RWPE2 (cell line): ENCODE data around the gene RPGR.
A peak's percentile ranks its signal among the peaks of the same experiment; 100 is the strongest.

Experiments
- ATAC-seq: fragments of 200-7000 bp; cut with Tn5 transposase; 3 replicates; pipeline ENCODE4 v1.9.1; 2021; ENCODE audit warnings: low read depth
- DNase-seq: peaks from one replicate; pipeline ENCODE4 v3.0.0-alpha.2; 2020; ENCODE audit warnings: low spot score
- H3K27ac ChIP-seq: fragments of 450-650 bp; 2 replicates; pipeline ENCODE4 v1.5.1; 2017; ENCODE audit warnings: mild to moderate bottlenecking; ENCODE audit not compliant: poor library complexity, severe bottlenecking
- H3K27me3 ChIP-seq: fragments of 250-450 bp; sonication (Bioruptor Pico); 2 replicates; pipeline ENCODE4 v1.5.1; 2021; ENCODE audit warnings: mild to moderate bottlenecking, moderate library complexity; ENCODE audit not compliant: insufficient read depth, poor library complexity, severe bottlenecking
- H3K36me3 ChIP-seq: fragments of 250-450 bp; sonication (Bioruptor Pico); 2 replicates; pipeline ENCODE4 v1.5.1; 2020; ENCODE audit warnings: low read depth, mild to moderate bottlenecking, moderate library complexity
- H3K4me1 ChIP-seq: fragments of 250-450 bp; sonication (Bioruptor Pico); 2 replicates; pipeline ENCODE4 v1.5.1; 2021; ENCODE audit warnings: mild to moderate bottlenecking, moderate library complexity; ENCODE audit not compliant: insufficient read depth, poor library complexity, severe bottlenecking
- H3K4me3 ChIP-seq: fragments of 250-450 bp; sonication (Bioruptor Pico); 2 replicates; pipeline ENCODE4 v1.5.1; 2021; ENCODE audit warnings: mild to moderate bottlenecking, moderate library complexity; ENCODE audit not compliant: severe bottlenecking
- H3K9me3 ChIP-seq: fragments of 250-450 bp; sonication (Bioruptor Pico); 2 replicates; pipeline ENCODE4 v1.5.1; 2021; ENCODE audit warnings: mild to moderate bottlenecking, moderate library complexity; ENCODE audit not compliant: severe bottlenecking
- TF ChIP-seq, protein P1 (sequence below): fragments of 450-650 bp; IDR thresholded peaks from one replicate; pipeline ENCODE4 v1.5.1; 2017; ENCODE audit warnings: mild to moderate bottlenecking, moderate library complexity; ENCODE audit not compliant: poor library complexity, severe bottlenecking

Gene RPGR

DNA sequence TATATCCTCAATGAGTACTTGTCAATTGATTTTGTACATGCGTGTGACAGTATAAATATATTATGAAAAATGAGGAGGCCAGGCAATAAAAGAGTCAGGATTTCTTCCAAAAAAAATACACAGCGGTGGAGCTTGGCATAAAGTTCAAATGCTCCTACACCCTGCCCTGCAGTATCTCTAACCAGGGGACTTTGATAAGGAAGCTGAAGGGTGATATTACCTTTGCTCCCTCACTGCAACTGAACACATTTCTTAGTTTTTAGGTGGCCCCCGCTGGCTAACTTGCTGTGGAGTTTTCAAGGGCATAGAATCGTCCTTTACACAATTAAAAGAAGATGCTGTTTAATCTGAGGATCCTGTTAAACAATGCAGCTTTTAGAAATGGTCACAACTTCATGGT lies 25.1 kb upstream of the RPGR start, which contains the start of gene OTC:
Gene OTC (plus strand): TSS at position 243 of the 400 bp plus-strand sequence. CDS start 93 bp downstream, at position 336.
- TF ChIP-seq, protein P1, sequence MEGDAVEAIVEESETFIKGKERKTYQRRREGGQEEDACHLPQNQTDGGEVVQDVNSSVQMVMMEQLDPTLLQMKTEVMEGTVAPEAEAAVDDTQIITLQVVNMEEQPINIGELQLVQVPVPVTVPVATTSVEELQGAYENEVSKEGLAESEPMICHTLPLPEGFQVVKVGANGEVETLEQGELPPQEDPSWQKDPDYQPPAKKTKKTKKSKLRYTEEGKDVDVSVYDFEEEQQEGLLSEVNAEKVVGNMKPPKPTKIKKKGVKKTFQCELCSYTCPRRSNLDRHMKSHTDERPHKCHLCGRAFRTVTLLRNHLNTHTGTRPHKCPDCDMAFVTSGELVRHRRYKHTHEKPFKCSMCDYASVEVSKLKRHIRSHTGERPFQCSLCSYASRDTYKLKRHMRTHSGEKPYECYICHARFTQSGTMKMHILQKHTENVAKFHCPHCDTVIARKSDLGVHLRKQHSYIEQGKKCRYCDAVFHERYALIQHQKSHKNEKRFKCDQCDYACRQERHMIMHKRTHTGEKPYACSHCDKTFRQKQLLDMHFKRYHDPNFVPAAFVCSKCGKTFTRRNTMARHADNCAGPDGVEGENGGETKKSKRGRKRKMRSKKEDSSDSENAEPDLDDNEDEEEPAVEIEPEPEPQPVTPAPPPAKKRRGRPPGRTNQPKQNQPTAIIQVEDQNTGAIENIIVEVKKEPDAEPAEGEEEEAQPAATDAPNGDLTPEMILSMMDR = no peak
- no peaks in the 10 kb centered on the region for H3K9me3 ChIP-seq
- H3K4me1 ChIP-seq = no peaks in the 10 kb centered on the region
- H3K4me3 ChIP-seq = no peak within 1 kb of the TSS
- no peak for DNase-seq
- no peak for ATAC-seq
- H3K36me3 ChIP-seq = no peaks in the 10 kb centered on the region
- no peak within 1 kb of the TSS for H3K27ac ChIP-seq
- H3K27me3 ChIP-seq = no peaks in the 10 kb centered on the region

DNA sequence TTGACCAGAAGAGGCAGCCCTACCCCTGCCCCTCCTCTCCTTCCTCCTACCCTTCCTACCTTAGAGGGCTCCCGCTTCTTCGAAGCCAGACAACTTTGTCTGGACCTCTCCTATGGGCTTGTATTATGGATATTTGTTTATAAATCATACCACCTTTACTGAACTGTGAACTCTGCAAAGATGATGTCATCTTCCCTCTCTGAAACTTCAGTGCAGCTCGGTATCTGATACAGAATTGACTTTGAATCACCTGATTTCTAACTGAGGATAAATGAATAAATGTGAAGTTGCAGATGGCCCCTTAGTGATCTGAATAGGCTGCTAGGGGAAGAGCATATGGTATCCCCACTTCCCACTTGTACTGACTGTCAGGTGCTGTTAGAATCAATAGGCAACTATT lies 24.0 kb upstream of the RPGR start:
- no peak for DNase-seq
- H3K4me1 ChIP-seq = no peaks in the 10 kb centered on the region

DNA sequence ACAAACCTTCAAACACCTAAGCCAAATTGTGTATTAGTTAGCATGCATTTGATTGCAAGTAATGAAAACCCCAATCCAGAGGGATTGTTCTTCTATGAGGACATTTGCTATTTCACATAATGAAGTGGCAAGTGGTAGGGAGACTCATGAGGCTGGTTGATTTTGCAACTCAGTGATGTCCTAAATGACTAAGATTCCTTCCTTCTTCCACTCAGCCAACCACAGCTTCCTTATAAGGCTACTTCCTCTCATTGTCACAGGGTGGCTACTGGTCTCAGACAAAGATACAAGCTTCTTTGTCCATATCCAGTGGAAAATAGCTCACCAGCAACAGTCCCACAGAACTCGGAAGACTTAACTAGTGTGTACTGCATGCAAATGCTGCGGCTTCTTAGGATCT lies 19.8 kb upstream of the RPGR start:
- H3K27ac ChIP-seq = no peak overlapping the region
- H3K27me3 ChIP-seq = no peaks in the 10 kb centered on the region
- H3K36me3 ChIP-seq = no peaks in the 10 kb centered on the region
- no peaks in the 10 kb centered on the region for H3K9me3 ChIP-seq
- no peaks in the 10 kb centered on the region for H3K4me1 ChIP-seq
- TF ChIP-seq, protein P1 = no peak
- no peak overlapping the region for H3K4me3 ChIP-seq
- ATAC-seq = peak; percentile 72
- DNase-seq = no peak

More for the DNA sequence above, 24.0 kb upstream of the RPGR start:
- Histone ChIP-seq H3K27ac (no peak overlapping the region), H3K27me3 (no peaks in the 10 kb centered on the region), H3K9me3 (no peaks in the 10 kb centered on the region), H3K4me3 (no peak overlapping the region), H3K36me3 (no peaks in the 10 kb centered on the region)
- no peak for ATAC-seq
- TF ChIP-seq, protein P1 = no peak

- TF ChIP-seq, protein P1 = no peak
- Histone ChIP-seq H3K36me3 (no peaks in the 10 kb centered on the region), H3K4me1 (no peaks in the 10 kb centered on the region), H3K27ac (no peak overlapping the region), H3K27me3 (no peaks in the 10 kb centered on the region), H3K9me3 (no peaks in the 10 kb centered on the region), H3K4me3 (no peak overlapping the region)
- no peak for DNase-seq
- ATAC-seq = no peak
Measured at GRCh38 chrX:38346150-38346549, 18.8 kb upstream of the RPGR start.

- no peak for DNase-seq
Measured at GRCh38 chrX:38342853-38343778, 15.8 kb upstream of the RPGR start.

More at GRCh38 chrX:38342853-38343778, 15.8 kb upstream of the RPGR start:
- ATAC-seq = no peak
- Histone ChIP-seq H3K9me3 (no peaks in the 10 kb centered on the region), H3K4me1 (no peaks in the 10 kb centered on the region), H3K36me3 (no peaks in the 10 kb centered on the region), H3K27ac (no peak overlapping the region), H3K4me3 (no peak overlapping the region), H3K27me3 (no peaks in the 10 kb centered on the region)
- TF ChIP-seq, protein P1 = no peak
